GM19193 (cell line): Measurements from ENCODE around the gene PCDH18.

Experiments
- POLR2A ChIP-seq: IDR thresholded peaks from 4 replicates; pipeline ENCODE4 v1.6.1; 2011; ENCODE audit not compliant: insufficient read depth, insufficient read length; ENCODE audit errors: extremely low read depth

The PCDH18 gene

DNA sequence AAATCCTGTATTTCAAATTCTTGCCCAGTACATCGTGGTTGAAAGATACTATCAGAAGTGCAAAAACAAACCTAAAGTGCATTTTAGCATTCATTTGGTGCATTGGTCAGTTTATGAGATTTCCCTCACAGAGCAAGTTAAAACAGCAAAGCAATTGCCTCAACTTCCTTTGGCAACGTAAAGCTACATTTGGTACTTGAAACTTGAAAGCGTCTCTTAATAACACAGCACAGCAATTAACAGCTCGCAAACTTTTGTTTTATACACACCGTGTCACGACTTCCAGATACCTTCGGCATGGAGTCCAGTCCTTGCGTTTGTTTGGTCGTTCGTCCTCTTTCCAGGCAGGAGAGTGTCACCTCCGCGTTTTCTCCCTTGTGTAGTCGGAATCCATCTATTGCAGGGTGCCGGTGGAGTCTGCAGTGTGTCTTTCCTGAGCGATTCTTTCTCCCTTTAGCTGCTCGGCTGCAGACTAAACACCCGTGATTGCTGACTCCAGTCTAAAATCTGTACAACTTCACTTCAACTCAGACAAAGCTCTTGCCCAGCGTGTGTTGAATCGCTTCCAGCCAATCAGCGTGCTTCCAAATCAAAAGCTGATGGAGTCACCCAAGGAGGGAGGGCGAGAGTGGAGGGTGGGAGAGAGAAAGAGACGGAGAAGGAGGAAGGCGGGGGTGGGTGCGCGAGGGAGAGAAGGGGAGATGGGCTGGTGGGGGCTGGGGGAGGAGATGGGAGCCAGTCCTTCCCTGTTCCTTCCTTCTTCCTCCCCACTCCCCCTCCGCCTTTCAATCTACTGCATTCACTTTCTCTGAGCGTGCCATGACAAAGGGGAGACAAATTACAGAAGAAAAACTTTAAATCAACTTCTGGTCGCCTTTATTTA lies at the start of gene PCDH18:
Gene PCDH18 (minus strand): TSS at position 509 of the 883 bp plus-strand sequence. CDS start 406 bp downstream, at position 103.
- TF ChIP-seq POLR2A: no peak

DNA sequence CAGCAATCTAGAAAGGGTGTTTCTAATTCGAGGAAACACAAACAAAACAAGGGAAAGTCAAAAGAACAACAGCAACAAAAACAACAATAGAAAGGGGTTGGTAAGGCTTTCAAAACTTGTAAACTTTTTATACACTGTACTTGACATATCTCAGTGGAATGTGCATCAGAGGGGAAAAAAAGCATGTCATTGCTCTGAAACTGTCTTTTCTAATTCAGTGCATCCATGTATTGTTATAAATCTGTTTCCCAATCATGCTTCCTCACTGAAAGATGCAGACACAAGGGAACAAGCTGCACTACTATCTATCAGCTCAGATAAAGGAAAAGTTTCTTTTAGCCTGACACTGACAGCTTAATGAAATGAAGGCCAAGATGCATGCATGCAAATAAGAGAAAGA lies 44.2 kb upstream of the PCDH18 start:
- TF ChIP-seq POLR2A: no peak

DNA sequence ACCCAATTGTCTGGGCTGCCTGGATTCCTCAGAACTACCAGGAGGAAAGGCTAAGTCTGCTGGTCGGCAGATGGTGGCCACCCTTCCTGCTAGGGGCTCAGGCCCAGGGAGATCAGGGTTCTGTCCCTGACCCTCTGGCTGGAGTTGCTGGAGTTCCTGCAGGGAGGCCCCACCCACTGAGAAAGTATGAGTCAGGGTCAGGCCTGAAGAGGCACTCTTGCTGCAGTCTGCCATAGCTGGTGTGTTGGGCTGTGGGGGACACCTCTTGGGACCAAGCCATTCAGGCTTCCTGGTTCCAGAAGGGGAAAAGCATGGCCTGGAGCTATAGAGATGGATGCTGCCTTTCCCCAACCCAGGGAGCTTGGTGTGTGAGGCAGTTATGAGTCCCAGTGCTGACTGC lies 40.4 kb upstream of the PCDH18 start:
- TF ChIP-seq POLR2A: no peak

DNA sequence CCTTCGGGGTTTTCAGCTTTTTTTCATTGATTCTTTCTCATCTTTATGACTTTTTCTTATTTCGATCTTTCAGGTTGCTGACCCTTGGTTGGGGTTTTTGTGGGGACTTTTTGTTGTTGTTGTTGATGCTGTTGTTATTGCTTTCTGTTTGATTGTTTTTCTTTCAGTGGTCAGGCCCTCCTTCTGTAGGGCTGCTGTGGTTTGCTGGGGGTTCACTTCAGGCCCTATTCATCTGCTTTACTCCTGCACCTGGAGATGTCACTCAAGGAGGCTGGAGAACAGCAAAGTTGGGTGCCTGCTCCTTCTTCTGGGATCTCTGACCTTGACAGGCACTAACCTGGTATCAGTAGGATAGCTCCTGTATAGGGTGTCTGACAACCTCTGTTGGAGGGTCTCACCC lies 39.9 kb upstream of the PCDH18 start:
- TF ChIP-seq POLR2A: no peak

- TF ChIP-seq POLR2A: no peak
These were observed 27.5 kb upstream of the PCDH18 start for GRCh38 chr4:137559801-137560200.

- TF ChIP-seq POLR2A: no peak
These were observed 26.7 kb upstream of the PCDH18 start for GRCh38 chr4:137558951-137559350.

DNA sequence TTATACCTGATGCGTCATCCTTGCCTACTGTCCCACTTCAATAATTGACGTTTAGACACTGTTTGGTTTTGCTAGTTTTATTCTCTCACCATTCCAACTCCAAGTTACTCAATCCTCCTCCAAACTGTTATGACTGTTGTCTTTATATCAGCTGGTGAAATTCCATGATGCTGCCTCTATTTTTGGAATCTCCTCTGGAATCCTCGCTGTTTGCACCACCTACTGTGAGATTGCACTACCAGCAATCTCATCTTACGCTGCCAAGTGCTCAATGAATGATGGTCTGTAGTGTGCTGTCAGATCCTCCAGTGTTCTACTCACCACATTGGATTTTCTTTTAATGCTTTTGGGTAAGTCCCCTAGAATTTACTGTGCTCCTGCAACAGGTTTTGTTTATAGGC lies 13.2 kb upstream of the PCDH18 start:
- TF ChIP-seq POLR2A: no peak

DNA sequence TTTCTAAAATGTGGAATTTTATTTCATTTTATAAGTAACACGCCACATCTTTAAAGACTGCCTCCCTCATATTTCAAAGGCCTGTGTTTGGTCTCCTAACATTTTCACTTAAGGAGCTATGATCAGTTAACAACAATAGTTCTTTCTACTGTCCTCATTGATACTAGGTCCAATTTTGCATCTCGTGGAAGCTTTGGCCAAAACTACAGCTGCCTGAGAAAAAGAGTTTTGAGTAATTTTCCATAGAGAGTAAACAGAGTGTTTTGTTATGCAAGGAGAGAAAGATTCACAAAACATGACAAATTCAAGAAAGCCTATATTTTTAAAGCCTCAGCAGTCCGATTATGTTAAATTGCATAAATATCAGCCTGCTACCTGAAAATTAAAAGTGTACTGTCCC lies 11.4 kb upstream of the PCDH18 start:
- TF ChIP-seq POLR2A: no peak

GRCh38 chr4:137543198-137543597 lies 10.9 kb upstream of the PCDH18 start:
- no peak for TF ChIP-seq POLR2A

DNA sequence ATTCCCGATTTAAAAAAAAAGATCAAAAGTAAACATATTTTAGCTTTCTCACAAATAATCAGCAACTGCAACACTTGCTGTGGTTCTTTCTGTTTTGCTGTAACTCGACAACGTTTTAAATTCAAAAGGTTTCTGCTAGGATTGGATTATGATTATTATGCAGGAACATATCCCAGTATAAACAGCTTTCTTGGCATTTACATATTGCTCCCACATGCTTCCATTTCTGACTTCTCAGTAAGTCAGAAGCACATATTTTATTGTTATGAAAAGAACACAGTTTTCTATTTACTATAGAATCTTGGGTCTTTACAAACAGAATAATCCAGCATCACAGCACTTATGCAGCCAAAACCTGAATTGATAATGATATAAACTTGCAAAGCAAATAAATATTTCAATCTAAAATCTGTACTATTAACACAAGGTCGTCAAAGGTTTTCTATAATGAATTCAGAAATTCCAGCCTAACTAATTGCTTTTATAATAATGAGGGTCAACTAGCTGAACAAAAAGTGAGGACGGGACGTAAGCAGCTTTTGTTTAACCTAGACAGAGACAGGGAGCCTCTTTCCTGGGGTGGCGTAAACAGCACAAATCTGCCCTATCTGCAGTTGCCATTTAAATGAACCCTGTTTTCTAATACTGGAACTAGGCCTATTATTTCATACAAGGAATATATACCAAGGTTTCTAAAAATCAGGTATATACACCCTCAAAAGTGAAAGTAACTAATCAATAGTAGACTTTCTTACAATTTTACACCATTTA lies 9.8 kb upstream of the PCDH18 start:
- no peak for TF ChIP-seq POLR2A

DNA sequence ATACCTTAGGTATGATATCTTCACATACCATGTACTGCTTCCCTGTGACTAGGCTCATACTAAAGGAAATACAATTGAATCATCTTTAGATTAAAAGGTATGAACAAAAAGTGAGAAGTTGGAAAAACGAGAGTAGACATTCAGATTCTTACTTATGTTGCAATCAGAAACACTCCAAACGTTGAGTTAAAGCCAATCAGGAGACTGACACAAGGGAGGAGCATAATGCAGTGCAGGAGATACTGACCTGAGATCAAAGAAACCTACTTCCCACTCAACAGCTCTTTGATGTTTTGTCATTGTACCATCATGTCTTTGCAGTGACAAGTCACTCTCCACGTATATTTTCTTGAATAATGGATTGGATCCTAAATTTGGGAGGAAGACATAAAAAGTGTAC lies 8.9 kb upstream of the PCDH18 start:
- no peak for TF ChIP-seq POLR2A

- TF ChIP-seq POLR2A: no peak
These were observed 8.1 kb upstream of the PCDH18 start for GRCh38 chr4:137540356-137540755.

DNA sequence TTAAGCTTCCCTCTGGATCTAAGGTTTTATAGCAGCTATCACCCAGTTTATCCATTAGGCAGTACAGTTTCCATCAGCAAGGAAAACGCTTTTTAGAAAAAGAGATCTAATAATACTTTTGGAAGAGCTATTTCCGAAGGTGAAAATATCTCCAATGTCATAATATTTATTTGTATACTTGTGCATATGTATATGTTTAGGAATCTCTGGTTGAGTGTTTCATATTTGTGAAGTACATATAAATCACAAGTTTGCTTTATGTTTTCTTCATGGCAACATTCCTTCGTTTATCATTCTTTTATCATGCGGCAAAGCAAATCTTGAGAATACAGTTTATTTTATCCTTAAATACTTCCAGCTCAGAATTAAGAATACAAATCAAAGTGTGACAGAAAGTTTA lies 6.2 kb upstream of the PCDH18 start:
- TF ChIP-seq POLR2A: no peak

GRCh38 chr4:137536789-137537561 lies 4.7 kb upstream of the PCDH18 start:
- TF ChIP-seq POLR2A: no peak

DNA sequence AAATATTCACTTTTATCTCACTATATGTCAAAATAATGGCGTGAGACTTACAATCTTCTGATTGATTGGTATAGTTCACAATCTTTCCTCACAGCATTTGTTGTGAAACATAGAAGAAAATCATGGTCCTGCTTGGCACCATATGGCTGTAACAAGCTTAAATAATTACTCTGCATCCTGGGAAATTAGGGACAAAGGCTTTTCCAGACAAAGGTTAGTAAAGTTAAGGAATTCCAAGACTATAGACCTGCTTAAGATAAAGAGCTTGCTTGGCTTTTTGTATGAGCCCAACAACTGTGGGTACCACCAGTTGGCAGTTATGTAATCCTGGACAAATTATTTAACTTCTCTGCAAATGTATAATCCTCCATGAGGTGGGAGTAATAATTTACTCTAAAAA lies 3.4 kb upstream of the PCDH18 start:
- TF ChIP-seq POLR2A: no peak

DNA sequence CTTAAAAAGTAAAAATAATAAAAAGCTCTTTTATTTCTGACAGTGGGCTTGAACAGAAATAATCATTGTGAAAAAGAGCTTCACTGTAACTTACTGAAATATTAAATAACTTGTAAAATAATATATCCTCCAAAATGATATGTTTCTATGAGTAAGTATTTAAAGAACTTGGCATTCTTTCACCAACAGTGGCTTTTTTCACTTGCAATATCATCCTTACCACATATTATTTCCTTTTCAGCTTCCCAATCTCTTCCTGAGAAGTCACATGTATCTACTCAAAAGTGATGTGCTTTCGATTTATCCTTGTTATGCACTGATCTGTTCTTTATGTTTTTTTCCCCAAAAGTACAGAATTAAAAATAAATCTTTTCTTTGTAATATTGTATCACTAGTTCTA lies 2.2 kb upstream of the PCDH18 start:
- TF ChIP-seq POLR2A: no peak

DNA sequence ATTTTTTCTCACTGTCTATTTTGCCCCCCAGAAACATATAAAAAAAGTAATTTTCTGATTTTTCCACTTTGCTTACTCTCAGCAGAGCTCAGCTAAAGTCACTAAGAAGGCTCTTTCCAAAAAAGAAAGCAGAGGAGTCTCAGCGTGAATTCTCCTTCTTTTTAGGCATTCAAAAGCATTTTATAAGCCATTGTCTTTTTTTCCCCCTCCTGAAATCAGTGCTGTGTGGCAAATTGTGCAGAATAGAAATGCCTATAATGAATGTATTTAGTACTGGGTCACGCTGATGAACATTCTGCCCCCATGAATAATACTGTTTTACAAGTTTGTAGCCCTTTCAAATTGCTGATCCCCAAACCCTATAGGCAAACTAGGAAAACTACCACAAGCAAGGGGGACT lies 1.6 kb upstream of the PCDH18 start:
- no peak for TF ChIP-seq POLR2A
